ENCODE data around the gene ZNF764. TPM values are rescaled to one million over a fixed set of nuclear protein-coding genes. Genes with fewer than 3 reads are reported as not detected.
A peak's percentile ranks its signal among the peaks of the same experiment; 100 is the strongest.

ZNF764 gene
- total and polyA plus RNA-seq, 9 of the 15 experiments (the other 6 are each of a cell fraction or from before 2014, with no cell fraction given) = 0.69 to 10.1 (median 4.1) TPM

GRCh38 chr16:30558789-30559377, 709 bp upstream of the ZNF764 start (continued):
- no peak for TF ChIP-seq TSHZ1 (CRISPR knock-in tag; IDR thresholded peaks at IDR 0.05)
- no peak for TF ChIP-seq POU5F1 (IDR thresholded peaks at IDR 0.05; ENCODE audit: borderline replicate concordance, low read depth, low read length, partially characterized antibody)
- TF ChIP-seq ZHX1 (conservative IDR thresholded peaks at IDR 0.05; ENCODE audit: low read length) = no peak
- 0 out of 2 replicates have a peak, but pooled peaks have one; percentile 43 for TF ChIP-seq KDM2B (CRISPR knock-in tag; IDR thresholded peaks at IDR 0.05)
- TF ChIP-seq SRSF1 (IDR thresholded peaks at IDR 0.05; ENCODE audit: low read depth, low read length) = no peak
- TF ChIP-seq ZBTB12 (CRISPR knock-in tag; IDR thresholded peaks at IDR 0.05) = no peak
- TF ChIP-seq SIN3B (IDR thresholded peaks at IDR 0.05; ENCODE audit: low read depth) = no peak
- peak; percentile 36 to 77; a peak in 1 of 4 replicates for TF ChIP-seq ARNT (IDR thresholded peaks at IDR 0.05)
- no peak for TF ChIP-seq PHB (CRISPR knock-in tag; IDR thresholded peaks at IDR 0.05)
- TF ChIP-seq FOXP4 (CRISPR knock-in tag; IDR thresholded peaks at IDR 0.05; ENCODE audit: borderline replicate concordance) = no peak
- no peak for TF ChIP-seq TAF1 (IDR thresholded peaks at IDR 0.05; ENCODE audit: control insufficient read depth, extremely low read depth, insufficient read depth, low read length, severe bottlenecking)
- no peak for TF ChIP-seq PKNOX1 (IDR thresholded peaks at IDR 0.05)
- no peak for TF ChIP-seq ZNF398 (CRISPR knock-in tag; IDR thresholded peaks at IDR 0.05)
- no peak for TF ChIP-seq MCM2 (IDR thresholded peaks at IDR 0.05; ENCODE audit: low read depth)

Data from K562 (cell line).